Neural cell (in vitro differentiated cells): ENCODE data around the gene LDLRAD3. TPM values are rescaled to one million over a fixed set of nuclear protein-coding genes. Genes with fewer than 3 reads are reported as not detected.

Source experiments
- H2AFZ ChIP-seq: fragments of 200-600, 300-800 bp; sonication (generic), shearing (Covaris generic); 2 replicates; pipeline ENCODE4 v1.6.0; 2014; ENCODE audit warnings: low read depth, mild to moderate bottlenecking, antibody characterized with exemption, low read length, moderate library complexity
- H3F3A ChIP-seq: fragments of 200-600 bp; shearing (Covaris generic); 2 replicates; pipeline ENCODE4 v1.6.1; 2016; ENCODE audit warnings: mild to moderate bottlenecking, moderate library complexity, mixed read lengths, antibody characterized with exemption, low read length; ENCODE audit not compliant: insufficient read depth, poor library complexity, severe bottlenecking
- H3K27ac ChIP-seq: fragments of 200-600, 300-800 bp; sonication (generic), shearing (Covaris generic); 2 replicates; pipeline ENCODE4 v1.5.1; 2014; ENCODE audit warnings: mild to moderate bottlenecking, low read length, moderate library complexity
- H3K27me3 ChIP-seq: fragments of 300-800, 200-600 bp; sonication (generic), shearing (Covaris generic); 2 replicates; pipeline ENCODE4 v1.6.0; 2014; ENCODE audit warnings: mild to moderate bottlenecking, low read depth, low read length, moderate library complexity; ENCODE audit not compliant: insufficient read depth
- H3K36me3 ChIP-seq: fragments of 300-800, 200-600 bp; sonication (generic), shearing (Covaris generic); 2 replicates; pipeline ENCODE4 v1.5.1; 2014; ENCODE audit warnings: mild to moderate bottlenecking, antibody characterized with exemption, low read length, moderate library complexity; ENCODE audit not compliant: insufficient read depth
- H3K4me2 ChIP-seq: fragments of 300-800, 200-600 bp; sonication (generic), shearing (Covaris generic); 2 replicates; pipeline ENCODE4 v1.6.0; 2014; ENCODE audit warnings: mild to moderate bottlenecking, low read length
- H3K4me3 ChIP-seq: fragments of 300-800, 200-600 bp; sonication (generic), shearing (Covaris generic); 2 replicates; pipeline ENCODE4 v1.5.1; 2014; ENCODE audit warnings: mild to moderate bottlenecking, low read length, moderate library complexity
- H3K79me2 ChIP-seq: fragments of 200-600 bp; shearing (Covaris generic); replicated peaks from 2 replicates; pipeline ENCODE4 v1.6.0; 2014; ENCODE audit warnings: mild to moderate bottlenecking, low read length, moderate library complexity; ENCODE audit not compliant: insufficient read depth
- H3K9ac ChIP-seq: fragments of 300-800, 200-600 bp; sonication (generic), shearing (Covaris generic); 2 replicates; pipeline ENCODE4 v1.6.1; 2016; ENCODE audit warnings: mild to moderate bottlenecking, low read length, mixed read lengths
- H3K9me2 ChIP-seq: fragments of 200-600 bp; shearing (Covaris generic); 2 replicates; pipeline ENCODE4 v1.6.1; 2016; ENCODE audit warnings: mild to moderate bottlenecking, low read length, mixed read lengths; ENCODE audit not compliant: insufficient read depth
- H3K9me3 ChIP-seq: fragments of 200-600, 300-800 bp; sonication (generic), shearing (Covaris generic); 2 replicates; pipeline ENCODE4 v1.6.1; 2016; ENCODE audit warnings: mild to moderate bottlenecking, mixed run types, low read length, moderate library complexity, mixed read lengths
- H4K20me1 ChIP-seq: fragments of 200-600 bp; shearing (Covaris generic); 2 replicates; pipeline ENCODE4 v1.6.1; 2016; ENCODE audit warnings: mild to moderate bottlenecking, mixed run types; ENCODE audit not compliant: insufficient read depth
- CTCF ChIP-seq: fragments of 450-650 bp; IDR thresholded peaks from 2 replicates; pipeline ENCODE4 v1.5.1; 2014; ENCODE audit warnings: antibody characterized with exemption, mild to moderate bottlenecking, moderate library complexity; ENCODE audit not compliant: poor library complexity, severe bottlenecking
- EP300 ChIP-seq: fragments of 450-650 bp; conservative IDR thresholded peaks from 2 replicates; pipeline ENCODE4 v1.6.1; 2014; ENCODE audit warnings: antibody characterized with exemption, mild to moderate bottlenecking, moderate library complexity; ENCODE audit not compliant: poor library complexity, severe bottlenecking
- EZH2 ChIP-seq: fragments of 200-600, 300-800 bp; shearing (Covaris generic), sonication (generic); IDR thresholded peaks from 2 replicates; pipeline ENCODE4 v1.6.1; 2014; ENCODE audit warnings: antibody characterized with exemption, low read length, borderline replicate concordance, mild to moderate bottlenecking; ENCODE audit not compliant: insufficient read depth, poor library complexity, severe bottlenecking
- MXI1 ChIP-seq: fragments of 450-650 bp; conservative IDR thresholded peaks from 2 replicates; pipeline ENCODE4 v1.6.1; 2014; ENCODE audit warnings: antibody characterized with exemption, mild to moderate bottlenecking; ENCODE audit not compliant: poor library complexity, severe bottlenecking
- POLR2AphosphoS5 ChIP-seq: IDR thresholded peaks from 2 replicates; pipeline ENCODE4 v1.6.1; 2012
- RAD21 ChIP-seq: fragments of 450-650 bp; conservative IDR thresholded peaks from 2 replicates; pipeline ENCODE4 v1.6.1; 2014; ENCODE audit warnings: antibody characterized with exemption, mild to moderate bottlenecking, moderate library complexity
- REST ChIP-seq: IDR thresholded peaks from 2 replicates; pipeline ENCODE4 v1.6.1; 2012; ENCODE audit warnings: borderline replicate concordance
- SMC3 ChIP-seq: fragments of 450-650 bp; conservative IDR thresholded peaks from 2 replicates; pipeline ENCODE4 v1.6.1; 2014; ENCODE audit warnings: antibody characterized with exemption, mild to moderate bottlenecking, moderate library complexity; ENCODE audit not compliant: poor library complexity
- TAF1 ChIP-seq: IDR thresholded peaks from 2 replicates; pipeline ENCODE4 v1.6.1; 2012; ENCODE audit warnings: low read depth
- polyA plus RNA-seq: library from polyadenylated mRNA; depleted of rRNA; stranded (reverse); fragments of >200 nt; gene quantifications from 2 replicates; pipeline ENCODE4 v1.2.3, GENCODE V29; 2014

The LDLRAD3 gene
- polyA plus RNA-seq, 1 donor from 2014 or later = 3.5 TPM

- Histone ChIP-seq H3K27ac (no peak overlapping the region), H3K4me2 (no peak overlapping the region), H2AFZ (no peak overlapping the region), H3K36me3 (no peaks in the 10 kb centered on the region), H3K4me3 (no peak overlapping the region), H3K9me2 (no peaks in the 10 kb centered on the region), H4K20me1 (no peaks in the 10 kb centered on the region), H3F3A (peaks cover 5% of the 10 kb centered on the region), H3K27me3 (no peaks in the 10 kb centered on the region), H3K79me2 (no peaks in the 10 kb centered on the region), H3K9ac (no peak overlapping the region), H3K9me3 (no peaks in the 10 kb centered on the region)
- TF ChIP-seq SMC3 (no peak), RAD21 (no peak), CTCF (no peak), MXI1 (no peak), EP300 (no peak), REST (no peak), EZH2 (no peak), TAF1 (no peak), POLR2AphosphoS5 (no peak)
Observed at GRCh38 chr11:36024716-36025115, 80.9 kb downstream of the LDLRAD3 start.

- Histone ChIP-seq H2AFZ (no peak overlapping the region), H3K9me3 (no peaks in the 10 kb centered on the region), H3K79me2 (no peaks in the 10 kb centered on the region), H3K4me2 (no peak overlapping the region), H3K36me3 (no peaks in the 10 kb centered on the region), H3F3A (peaks cover 5% of the 10 kb centered on the region), H3K27me3 (no peaks in the 10 kb centered on the region), H3K4me3 (no peak overlapping the region), H3K9ac (no peak overlapping the region), H4K20me1 (no peaks in the 10 kb centered on the region), H3K9me2 (no peaks in the 10 kb centered on the region), H3K27ac (no peak overlapping the region)
- TF ChIP-seq POLR2AphosphoS5 (no peak), EP300 (no peak), RAD21 (no peak), MXI1 (no peak), TAF1 (no peak), REST (no peak), EZH2 (no peak), SMC3 (no peak), CTCF (no peak)
Observed at GRCh38 chr11:36026315-36026968, 82.6 kb downstream of the LDLRAD3 start.
